22Rv1 (cell line): ENCODE measurements around the gene DBNDD2.

Experiments
- H3K27ac ChIP-seq: fragments of 450-650 bp; 2 replicates; pipeline ENCODE4 v1.5.1; 2017
- CTCF ChIP-seq: fragments of 450-650 bp; IDR thresholded peaks from 2 replicates; pipeline ENCODE4 v1.5.1; 2017; ENCODE audit warnings: mild to moderate bottlenecking
- ZFX ChIP-seq: fragments of 450-650 bp; IDR thresholded peaks from 2 replicates; pipeline ENCODE4 v1.6.1; 2017; ENCODE audit warnings: antibody characterized with exemption, borderline replicate concordance

Gene DBNDD2

GRCh38 chr20:45409521-45410272 is 1.6 kb downstream of the DBNDD2 start:
- H3K27ac ChIP-seq, result no peak overlapping the region
- TF ChIP-seq CTCF (no peak), ZFX (no peak)

GRCh38 chr20:45410887-45411286 is 2.8 kb downstream of the DBNDD2 start:
- H3K27ac ChIP-seq, result peak overlapping the region; percentile 17
- no peak for TF ChIP-seq CTCF
- TF ChIP-seq ZFX, result no peak

GRCh38 chr20:45412653-45413052 is 4.6 kb downstream of the DBNDD2 start:
- TF ChIP-seq ZFX, result no peak
- TF ChIP-seq CTCF, result no peak
- H3K27ac ChIP-seq, result no peak overlapping the region

- TF ChIP-seq ZFX (no peak), CTCF (no peak)
- H3K27ac ChIP-seq, result no peak overlapping the region
These were observed 5.4 kb downstream of the DBNDD2 start for GRCh38 chr20:45413479-45413878.

GRCh38 chr20:45415822-45416637 is 7.9 kb downstream of the DBNDD2 start, which contains the start of gene PIGT:
TSS of gene PIGT (plus strand) at chr20:45416141. CDS start at chr20:45416157, 16 bp downstream.
- TF ChIP-seq CTCF (no peak), ZFX (no peak)
- H3K27ac ChIP-seq, result peak within 1 kb of the TSS; percentile 52

GRCh38 chr20:45416917-45417316 is 8.8 kb downstream of the DBNDD2 start:
- no peak overlapping the region for H3K27ac ChIP-seq
- TF ChIP-seq CTCF (no peak), ZFX (no peak)
